Prostate gland (tissue), 2 donors: ENCODE measurements around the gene GNAS. TPM values are rescaled to one million over a fixed set of nuclear protein-coding genes. Genes with fewer than 3 reads are reported as not detected.

Source experiments
- DNase-seq: peaks from one replicate; pipeline ENCODE4 v3.0.0-alpha.2; 2019; ENCODE audit warnings: low spot score
- H3K27ac ChIP-seq, 2 donors: fragments of 200-600 bp; sonication (generic); 2 replicates each; pipeline ENCODE4 v1.5.1; 2017 to 2019
- H3K27me3 ChIP-seq: fragments of 200-600 bp; sonication (generic); replicated peaks from 2 replicates; pipeline ENCODE4 v1.5.1; 2019; ENCODE audit not compliant: insufficient read depth
- H3K36me3 ChIP-seq, 2 donors: fragments of 200-600 bp; sonication (generic); 1 replicate in 1 of 2; 2 replicates in 1 of 2; pipeline versions ENCODE4 v1.5.1 to v1.8.1; 2017 to 2019
- H3K4me1 ChIP-seq: fragments of 200-600 bp; sonication (generic); replicated peaks from 2 replicates; pipeline ENCODE4 v1.5.1; 2019
- H3K4me3 ChIP-seq, 2 donors: fragments of 200-600 bp; sonication (generic); 2 replicates each; pipeline ENCODE4 v1.5.1; 2017 to 2019
- H3K9me3 ChIP-seq: fragments of 200-600 bp; sonication (generic); 2 replicates; pipeline ENCODE4 v1.5.1; 2017
- POLR2A ChIP-seq: fragments of 450-650 bp; IDR thresholded peaks from one replicate; pipeline ENCODE4 v1.6.1; 2016; ENCODE audit warnings: antibody characterized with exemption, mild to moderate bottlenecking
- POLR2AphosphoS5 ChIP-seq: sonication (generic); formaldehyde crosslinking; IDR thresholded peaks from one replicate; pipeline ENCODE4 v1.6.1; 2017; ENCODE audit warnings: antibody characterized with exemption
- whole genome bisulfite sequencing: methylation state at CpG from one replicate; pipeline ENCODE4 v1.1.5; 2018; 5-methylcytosine and 5-hydroxymethylcytosine counted together
- intact Hi-C: fragments of 100-400 bp; cut with DNase I; formaldehyde crosslinking; loops from one replicate; pipeline ENCODE4 v1.14.2; 2022
- total RNA-seq, 2 donors: library from RNA; depleted of rRNA; stranded (reverse); fragments of >200 nt; gene quantifications; one replicate each; pipeline ENCODE4 v1.1.0, GENCODE V29; 2016
- TF ChIP-seq, protein P1 (sequence below), 4 experiments: fragments of 200-600 bp in 2 of 4; fragments of 450-650 bp in 2 of 4; sonication (generic) in 2 of 4; IDR thresholded peaks; 1 replicate in 3 of 4; 2 replicates in 1 of 4; pipeline ENCODE4 v1.5.1; 2016 to 2019; ENCODE audit warnings: antibody characterized with exemption in 4 of 4, mild to moderate bottlenecking in 2 of 4, moderate library complexity in 2 of 4

GNAS gene
- total RNA-seq, 2 donors from 2014 or later: 644 to 900 TPM

DNA sequence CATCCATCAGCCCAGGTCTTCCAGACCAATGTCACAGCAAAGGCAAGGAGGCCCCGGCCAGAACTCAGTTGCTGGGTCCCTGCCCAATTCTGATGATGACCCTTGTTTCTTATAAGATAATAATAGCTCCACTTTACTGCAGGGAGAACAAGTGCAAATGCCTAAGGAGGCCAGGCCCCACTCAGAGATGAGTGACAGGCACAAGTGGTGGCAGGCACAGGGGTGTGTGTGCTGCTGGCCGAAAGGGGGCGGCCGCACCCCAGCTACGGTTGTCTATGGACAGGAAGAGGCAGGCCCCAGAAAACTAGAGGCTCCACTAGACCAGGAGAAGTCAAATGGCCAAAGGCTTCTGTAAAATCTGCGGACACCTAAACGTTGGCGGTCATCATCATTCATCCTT is 30.4 kb upstream of the GNAS start:
- 82% methylated on average over 8 of the region's 8 CpGs for WGBS
- Histone ChIP-seq H3K4me1 (no peaks in the 10 kb centered on the region), H3K36me3 (no peaks in the 10 kb centered on the region), H3K27ac (no peak overlapping the region), H3K9me3 (no peaks in the 10 kb centered on the region), H3K4me3 (no peak overlapping the region), H3K27me3 (no peaks in the 10 kb centered on the region)
- TF ChIP-seq POLR2AphosphoS5: no peak
- no peak for DNase-seq
- intact Hi-C loops: no loop called here

DNA sequence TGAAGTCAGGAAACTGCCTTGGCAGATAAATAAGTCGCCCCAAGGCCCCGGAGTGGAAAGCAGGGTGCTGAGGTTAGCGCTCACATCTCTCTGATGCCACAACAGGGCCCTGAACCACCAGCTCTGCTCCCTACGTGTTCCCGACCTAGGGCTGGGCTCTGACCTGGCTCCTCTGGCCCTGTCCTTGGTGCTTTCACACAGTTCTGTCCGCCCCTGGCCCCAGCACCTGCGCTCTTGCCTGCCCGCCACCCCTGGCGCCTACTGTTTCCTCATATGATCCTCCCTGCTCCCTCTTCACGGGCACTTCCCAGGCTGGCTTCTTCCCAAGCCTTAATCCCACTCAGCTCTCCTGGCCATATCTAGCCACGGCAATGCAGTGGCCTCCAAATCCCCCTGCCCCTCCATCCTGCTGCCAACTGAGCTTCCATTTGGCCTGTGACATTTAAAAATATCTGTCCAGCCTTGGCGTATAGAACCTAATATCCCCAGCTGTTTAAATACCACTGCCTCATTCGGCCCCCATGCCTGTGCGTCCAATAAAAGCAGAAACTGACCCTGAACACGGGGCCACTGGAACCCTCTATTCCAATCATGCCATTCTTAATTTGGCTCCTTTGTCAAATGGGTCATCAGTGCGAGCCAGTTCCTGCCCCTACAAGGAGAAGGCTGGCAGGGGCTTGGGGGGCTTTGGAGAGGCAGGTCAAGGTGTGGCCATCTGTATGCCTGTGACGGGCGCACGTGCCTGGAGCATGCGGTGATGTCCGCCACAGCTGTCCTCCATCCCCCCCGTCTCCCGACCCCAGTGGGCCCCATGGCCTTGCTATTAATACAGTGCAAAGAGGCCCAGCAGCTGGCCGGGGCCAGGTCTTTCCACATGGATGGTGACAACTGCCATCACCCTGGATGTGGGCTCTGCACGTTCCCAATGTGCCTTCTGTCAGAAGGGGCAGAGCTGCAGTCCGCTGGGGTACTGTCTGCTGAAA is 29.5 kb upstream of the GNAS start:
- no peak for DNase-seq
- intact Hi-C loops: no loop called here
- H3K4me1 ChIP-seq: no peaks in the 10 kb centered on the region
- no peaks in the 10 kb centered on the region for H3K36me3 ChIP-seq
- 91% methylated on average over 26 of the region's 26 CpGs for WGBS
- TF ChIP-seq, protein P1, sequence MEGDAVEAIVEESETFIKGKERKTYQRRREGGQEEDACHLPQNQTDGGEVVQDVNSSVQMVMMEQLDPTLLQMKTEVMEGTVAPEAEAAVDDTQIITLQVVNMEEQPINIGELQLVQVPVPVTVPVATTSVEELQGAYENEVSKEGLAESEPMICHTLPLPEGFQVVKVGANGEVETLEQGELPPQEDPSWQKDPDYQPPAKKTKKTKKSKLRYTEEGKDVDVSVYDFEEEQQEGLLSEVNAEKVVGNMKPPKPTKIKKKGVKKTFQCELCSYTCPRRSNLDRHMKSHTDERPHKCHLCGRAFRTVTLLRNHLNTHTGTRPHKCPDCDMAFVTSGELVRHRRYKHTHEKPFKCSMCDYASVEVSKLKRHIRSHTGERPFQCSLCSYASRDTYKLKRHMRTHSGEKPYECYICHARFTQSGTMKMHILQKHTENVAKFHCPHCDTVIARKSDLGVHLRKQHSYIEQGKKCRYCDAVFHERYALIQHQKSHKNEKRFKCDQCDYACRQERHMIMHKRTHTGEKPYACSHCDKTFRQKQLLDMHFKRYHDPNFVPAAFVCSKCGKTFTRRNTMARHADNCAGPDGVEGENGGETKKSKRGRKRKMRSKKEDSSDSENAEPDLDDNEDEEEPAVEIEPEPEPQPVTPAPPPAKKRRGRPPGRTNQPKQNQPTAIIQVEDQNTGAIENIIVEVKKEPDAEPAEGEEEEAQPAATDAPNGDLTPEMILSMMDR (IDR thresholded peaks at IDR 0.05): no peak
- no peak for TF ChIP-seq POLR2A
- no peak for TF ChIP-seq POLR2AphosphoS5
- H3K27ac ChIP-seq: no peak overlapping the region
- H3K9me3 ChIP-seq: no peaks in the 10 kb centered on the region
- H3K27me3 ChIP-seq: no peaks in the 10 kb centered on the region
- H3K4me3 ChIP-seq: no peak overlapping the region

DNA sequence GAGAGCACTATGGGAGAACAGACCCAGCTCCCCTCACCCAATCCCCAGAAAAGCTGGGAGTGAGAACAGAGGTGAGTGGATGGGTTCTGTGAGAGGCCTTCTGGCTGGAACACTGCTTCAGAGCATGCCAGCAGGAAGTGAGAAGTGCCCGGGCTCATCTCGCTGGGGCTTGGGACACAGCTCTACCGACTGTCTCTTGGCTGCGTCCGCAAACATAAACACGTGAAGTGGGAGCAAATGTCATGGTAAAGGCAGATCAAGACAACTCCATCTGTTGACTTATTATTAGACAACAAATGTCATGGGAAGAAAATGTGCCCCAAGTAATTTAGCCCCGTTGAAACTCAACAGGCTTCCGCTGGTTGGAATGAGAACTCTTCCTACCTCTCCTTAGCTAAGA is 27.7 kb upstream of the GNAS start:
- 83% methylated on average over 8 of the region's 8 CpGs for WGBS
- Histone ChIP-seq H3K9me3 (no peaks in the 10 kb centered on the region), H3K4me3 (no peak overlapping the region), H3K36me3 (no peaks in the 10 kb centered on the region), H3K27me3 (no peaks in the 10 kb centered on the region), H3K4me1 (no peaks in the 10 kb centered on the region), H3K27ac (no peak overlapping the region)
- TF ChIP-seq POLR2AphosphoS5 (no peak), POLR2A (no peak)
- TF ChIP-seq, protein P1 (IDR thresholded peaks at IDR 0.05): no peak
- DNase-seq: no peak
- intact Hi-C loops: no loop called here

DNA sequence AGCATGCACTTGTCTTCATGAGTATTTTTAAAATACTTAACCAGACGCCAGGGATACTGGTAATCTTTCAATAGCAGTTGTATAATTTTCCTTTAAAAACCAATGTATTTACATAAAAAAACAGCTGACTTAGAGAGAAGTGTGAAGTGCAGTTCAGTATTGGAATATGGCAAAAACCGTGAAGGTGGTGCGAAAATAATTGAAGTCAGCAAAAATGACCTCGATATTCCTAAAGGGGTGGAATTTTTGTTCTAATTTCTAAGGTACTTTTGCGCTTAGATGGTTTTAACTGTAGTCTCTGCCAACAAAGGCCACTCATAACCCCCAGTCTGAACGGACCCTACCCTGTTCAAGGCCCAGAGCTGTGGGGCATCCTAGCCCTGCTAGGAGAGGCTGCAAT is 27.1 kb upstream of the GNAS start:
- WGBS: 95% methylated on average over 6 of the region's 6 CpGs
- Histone ChIP-seq H3K27ac (no peak overlapping the region), H3K4me1 (no peaks in the 10 kb centered on the region), H3K9me3 (no peaks in the 10 kb centered on the region), H3K27me3 (no peaks in the 10 kb centered on the region), H3K36me3 (no peaks in the 10 kb centered on the region), H3K4me3 (no peak overlapping the region)
- intact Hi-C loops: no loop called here
- DNase-seq: no peak
- no peak for TF ChIP-seq POLR2A
- TF ChIP-seq, protein P1 (IDR thresholded peaks at IDR 0.05): no peak
- no peak for TF ChIP-seq POLR2AphosphoS5

DNA sequence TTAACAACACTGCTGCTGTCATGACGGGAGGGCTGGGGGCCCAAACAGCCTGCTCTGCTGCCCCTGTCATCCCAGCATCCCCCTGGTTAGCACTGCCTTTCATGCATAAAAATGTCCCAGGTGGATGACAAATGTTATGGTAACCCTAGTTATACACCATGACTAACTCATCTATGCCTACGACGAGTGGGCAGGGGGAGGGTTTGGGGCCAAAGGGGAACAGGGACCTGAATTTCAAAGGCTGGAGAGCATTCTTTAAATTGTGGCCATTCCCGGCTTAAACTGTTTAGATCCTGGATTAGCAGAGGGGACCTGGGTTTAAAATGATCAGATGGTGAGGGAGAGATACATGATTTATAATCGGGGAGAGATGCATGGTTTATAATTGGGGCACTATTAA is 26.2 kb upstream of the GNAS start:
- H3K4me1 ChIP-seq: no peaks in the 10 kb centered on the region
- H3K9me3 ChIP-seq: no peaks in the 10 kb centered on the region
- H3K27ac ChIP-seq: no peak overlapping the region
- intact Hi-C loops: no loop called here
- WGBS: 80% methylated on average over 5 of the region's 5 CpGs
- no peak for DNase-seq
- TF ChIP-seq, protein P1 (IDR thresholded peaks at IDR 0.05): no peak
- TF ChIP-seq POLR2A: no peak
- no peak for TF ChIP-seq POLR2AphosphoS5
- H3K27me3 ChIP-seq: no peaks in the 10 kb centered on the region
- no peak overlapping the region for H3K4me3 ChIP-seq
- no peaks in the 10 kb centered on the region for H3K36me3 ChIP-seq
